Common myeloid progenitor, CD34-positive (primary cell): ENCODE measurements around the gene AGPS.

Experiments used
- CTCF ChIA-PET: fragments of 350-600 bp; sonication (Branson Sonifier 250); formaldehyde crosslinking; loops from one replicate; lab custom pipeline; 2021; ENCODE audit warnings: antibody characterized with exemption; lab: Charles Lee
- POLR2A ChIA-PET: fragments of 350-600 bp; sonication (Branson Sonifier 250); formaldehyde crosslinking; loops from one replicate; lab custom pipeline; 2021; ENCODE audit warnings: antibody characterized with exemption; lab: Charles Lee
- DNase-seq, 3 donors: peaks; one replicate each; pipeline versions ENCODE4 v3.0.0 to v3.0.0-alpha.2; 2013
- H3K27ac ChIP-seq, 2 experiments: 1 replicate in 1 of 2; 2 replicates in 1 of 2; pipeline ENCODE4 v1.7.0; 2013; ENCODE audit warnings: inconsistent platforms in 2 of 2, low read length in 2 of 2, mild to moderate bottlenecking in 2 of 2, low read depth in 1 of 2, moderate library complexity in 1 of 2; ENCODE audit not compliant: severe bottlenecking in 2 of 2, insufficient read depth in 1 of 2, poor library complexity in 1 of 2
- H3K27me3 ChIP-seq, 5 experiments: replicated peaks in 2 of 5; 1 replicate in 3 of 5; 2 replicates in 2 of 5; pipeline versions ENCODE4 v1.6.1 to v1.7.0; 2013; ENCODE audit warnings: low read length in 4 of 5, mild to moderate bottlenecking in 2 of 5, moderate library complexity in 2 of 5, inconsistent platforms in 1 of 5; ENCODE audit not compliant: insufficient read depth in 5 of 5, control insufficient read depth in 4 of 5
- H3K36me3 ChIP-seq, 4 experiments: 1 replicate in 2 of 4; 2 replicates in 2 of 4; pipeline versions ENCODE4 v1.6.1 to v1.7.0; 2013; ENCODE audit warnings: low read length in 3 of 4, control low read depth in 1 of 4, mild to moderate bottlenecking in 1 of 4; ENCODE audit not compliant: control insufficient read depth in 4 of 4, insufficient read depth in 4 of 4
- H3K4me1 ChIP-seq, 4 experiments: 1 replicate in 3 of 4; 2 replicates in 1 of 4; pipeline versions ENCODE4 v1.6.1 to v1.7.1; 2013; ENCODE audit warnings: low read length in 3 of 4, mild to moderate bottlenecking in 3 of 4, control low read depth in 1 of 4, inconsistent platforms in 1 of 4, moderate library complexity in 1 of 4; ENCODE audit not compliant: control insufficient read depth in 4 of 4, insufficient read depth in 4 of 4; ENCODE audit errors: control extremely low read depth in 1 of 4
- H3K4me3 ChIP-seq, 7 experiments: 1 replicate in 4 of 7; 2 replicates in 3 of 7; pipeline versions ENCODE4 v1.5.1 to v1.7.0; 2013; ENCODE audit warnings: mild to moderate bottlenecking in 7 of 7, low read length in 6 of 7, moderate library complexity in 6 of 7, inconsistent platforms in 2 of 7, low read depth in 2 of 7, control low read depth in 1 of 7; ENCODE audit not compliant: insufficient read depth in 4 of 7, control insufficient read depth in 1 of 7; ENCODE audit errors: extremely low read depth in 1 of 7
- H3K9me3 ChIP-seq, 5 experiments: 1 replicate in 4 of 5; 2 replicates in 1 of 5; pipeline versions ENCODE4 v1.6.1 to v1.7.1; 2013; ENCODE audit warnings: low read length in 4 of 5, mild to moderate bottlenecking in 2 of 5, inconsistent platforms in 1 of 5, low read depth in 1 of 5, moderate library complexity in 1 of 5; ENCODE audit not compliant: control insufficient read depth in 4 of 5, insufficient read depth in 2 of 5; ENCODE audit errors: control extremely low read depth in 1 of 5
- WGBS: methylation state at CpG from one replicate; pipeline ENCODE4 v1.1.5; 2013; ENCODE audit not compliant: insufficient coverage; 5-methylcytosine and 5-hydroxymethylcytosine counted together

AGPS gene

GRCh38 chr2:177399376-177399775, 6.8 kb downstream of the AGPS start:
- ChIA-PET POLR2A (no interaction called here), CTCF (interaction anchor here (1.0 to 1.1 kb wide), 2 partner anchors 63 to 64 kb away, joined by 3 read pairs; no protein-coding TSS in a partner anchor)
- H3K4me3 ChIP-seq, result peak overlapping the region in 1 of 7 experiments; percentile 51
- H3K9me3 ChIP-seq, result no peaks in the 10 kb centered on the region
- peaks cover 0 to 2% (median 0%) of the 10 kb centered on the region in 4 experiments for H3K36me3 ChIP-seq
- no peak overlapping the region for H3K27ac ChIP-seq
- H3K4me1 ChIP-seq, result peaks cover 36 to 77% (median 59%) of the 10 kb centered on the region in 4 experiments
- peak in 1 of 3 donors; percentile 49 for DNase-seq
- H3K27me3 ChIP-seq, result no peaks in the 10 kb centered on the region
- WGBS, result no CpG with 5 or more reads among the region's 1 CpG

GRCh38 chr2:177400337-177400923, 7.9 kb downstream of the AGPS start:
- no peak overlapping the region for H3K27ac ChIP-seq
- CTCF ChIA-PET, result interaction anchor here (1.3 to 2.1 kb wide), 3 partner anchors 8 to 65 kb away, joined by 4 to 6 read pairs (median 4); partner anchors contain the start of gene AGPS
- H3K9me3 ChIP-seq, result no peaks in the 10 kb centered on the region
- POLR2A ChIA-PET, result no interaction called here
- DNase-seq, result peak in 1 of 3 donors; percentile 45
- no peak overlapping the region for H3K4me3 ChIP-seq
- H3K4me1 ChIP-seq, result peaks cover 35 to 76% (median 55%) of the 10 kb centered on the region in 4 experiments
- WGBS, result no CpG with 5 or more reads among the region's 4 CpGs
- peaks cover 0 to 2% (median 0%) of the 10 kb centered on the region in 4 experiments for H3K36me3 ChIP-seq
- no peaks in the 10 kb centered on the region for H3K27me3 ChIP-seq

GRCh38 chr2:177402096-177402495, 9.5 kb downstream of the AGPS start:
- Histone ChIP-seq H3K27me3 (no peaks in the 10 kb centered on the region), H3K27ac (no peak overlapping the region), H3K4me3 (peak overlapping the region in 1 of 7 experiments; percentile 43), H3K4me1 (peaks cover 32 to 62% (median 48%) of the 10 kb centered on the region in 4 experiments), H3K36me3 (no peaks in the 10 kb centered on the region), H3K9me3 (no peaks in the 10 kb centered on the region)
- POLR2A ChIA-PET, result no interaction called here
- WGBS, result no CpG with 5 or more reads among the region's 1 CpG
- peak in 1 of 3 donors; percentile 27 for DNase-seq
- CTCF ChIA-PET, result interaction anchor here (1.0 to 2.1 kb wide), 2 partner anchors 10 to 16 kb away, joined by 3 to 6 read pairs; partner anchors contain the start of gene AGPS

- peaks cover 25 to 48% (median 35%) of the 10 kb centered on the region in 4 experiments for H3K4me1 ChIP-seq
- H3K27ac ChIP-seq, result no peak overlapping the region
- 91% methylated on average over 5 of the region's 6 CpGs for WGBS
- H3K4me3 ChIP-seq, result no peak overlapping the region
- ChIA-PET POLR2A (no interaction called here), CTCF (interaction anchor here (4.3 kb wide), 1 partner anchor 11 kb away, joined by 35 read pairs; no protein-coding TSS in a partner anchor)
- H3K36me3 ChIP-seq, result peaks cover 0 to 4% (median 0%) of the 10 kb centered on the region in 4 experiments
- no peak for DNase-seq
- H3K9me3 ChIP-seq, result peaks cover 0 to 3% (median 0%) of the 10 kb centered on the region in 5 experiments
- H3K27me3 ChIP-seq, result no peaks in the 10 kb centered on the region
Observed at GRCh38 chr2:177403838-177404237, 11.3 kb downstream of the AGPS start.

GRCh38 chr2:177404243-177404642, 11.7 kb downstream of the AGPS start:
- no peak for DNase-seq
- WGBS, result no CpG with 5 or more reads among the region's 3 CpGs
- Histone ChIP-seq H3K36me3 (peaks cover 0 to 4% (median 0%) of the 10 kb centered on the region in 4 experiments), H3K4me3 (peak overlapping the region in 1 of 7 experiments; percentile 32), H3K4me1 (peaks cover 23 to 44% (median 32%) of the 10 kb centered on the region in 4 experiments), H3K27me3 (no peaks in the 10 kb centered on the region), H3K9me3 (peaks cover 0 to 4% (median 0%) of the 10 kb centered on the region in 5 experiments), H3K27ac (no peak overlapping the region)
- POLR2A ChIA-PET, result no interaction called here
- CTCF ChIA-PET, result interaction anchor here (3.6 to 4.3 kb wide), 2 partner anchors 11 to 71 kb away, joined by 13 to 35 read pairs; no protein-coding TSS in a partner anchor

- Histone ChIP-seq H3K36me3 (peaks cover 0 to 4% (median 3%) of the 10 kb centered on the region in 4 experiments), H3K27me3 (no peaks in the 10 kb centered on the region), H3K4me1 (peaks cover 20 to 35% (median 25%) of the 10 kb centered on the region in 4 experiments), H3K9me3 (peaks cover 0 to 6% (median 4%) of the 10 kb centered on the region in 5 experiments), H3K27ac (no peak overlapping the region), H3K4me3 (peak overlapping the region in 1 of 7 experiments; percentile 4)
- 89% methylated on average over 2 of the region's 2 CpGs for WGBS
- ChIA-PET CTCF (interaction anchor here (1.1 to 4.3 kb wide), 7 partner anchors 10 to 240 kb away, joined by 3 to 35 read pairs (median 4); no protein-coding TSS in a partner anchor), POLR2A (interaction anchor here (0.7 kb wide), 1 partner anchor 49 kb away, joined by 3 read pairs; no protein-coding TSS in a partner anchor)
- no peak for DNase-seq
Observed at GRCh38 chr2:177405029-177405692, 12.6 kb downstream of the AGPS start.
